Measurements from ENCODE around the gene MCM3AP.
"Not testable (repeated sequence)": the region's sequence is repeated elsewhere in the genome, so short reads cannot be mapped to it uniquely, and the experiment has no call there.

MCM3AP gene

GRCh38 chr21:46205166-46205565, 80.2 kb downstream of the MCM3AP start:
- DNase-seq (ENCODE audit: low read depth in 2 of 2): no peak

- no peak for DNase-seq (ENCODE audit: low read depth in 2 of 2)
These were observed 82.2 kb downstream of the MCM3AP start for GRCh38 chr21:46203203-46203600.

- no peak for DNase-seq (ENCODE audit: low read depth in 2 of 2)
These were observed 82.7 kb downstream of the MCM3AP start for GRCh38 chr21:46202592-46203202.

- not testable (repeated sequence) for DNase-seq (ENCODE audit: low read depth in 2 of 2)
These were observed 84.3 kb downstream of the MCM3AP start for GRCh38 chr21:46200877-46201803.

GRCh38 chr21:46199436-46200373, 85.7 kb downstream of the MCM3AP start:
- no peak for DNase-seq (ENCODE audit: low read depth in 2 of 2)

GRCh38 chr21:46196733-46197132, 88.7 kb downstream of the MCM3AP start:
- no peak for DNase-seq (ENCODE audit: low read depth in 2 of 2)

- no peak for DNase-seq (ENCODE audit: low read depth in 2 of 2)
These were observed 89.7 kb downstream of the MCM3AP start for GRCh38 chr21:46195595-46196195.

- DNase-seq (ENCODE audit: low read depth in 2 of 2): no peak
These were observed 90.8 kb downstream of the MCM3AP start for GRCh38 chr21:46194374-46195334.

- no peak for DNase-seq (ENCODE audit: low read depth in 2 of 2)
These were observed 91.5 kb downstream of the MCM3AP start for GRCh38 chr21:46193829-46194373.

- DNase-seq (ENCODE audit: low read depth in 2 of 2): no peak
These were observed 93.5 kb downstream of the MCM3AP start for GRCh38 chr21:46191686-46192575.

- DNase-seq (ENCODE audit: low read depth in 2 of 2): no peak
These were observed 94.1 kb downstream of the MCM3AP start for GRCh38 chr21:46191257-46191685.

- DNase-seq (ENCODE audit: low read depth in 2 of 2): no peak
These were observed 94.8 kb downstream of the MCM3AP start for GRCh38 chr21:46190491-46191131.

- DNase-seq (ENCODE audit: low read depth in 2 of 2): no peak
These were observed 95.4 kb downstream of the MCM3AP start for GRCh38 chr21:46189959-46190490.

GRCh38 chr21:46189213-46189958, 96.0 kb downstream of the MCM3AP start:
- no peak for DNase-seq (ENCODE audit: low read depth in 2 of 2)

GRCh38 chr21:46188226-46189212, 96.9 kb downstream of the MCM3AP start:
- DNase-seq (ENCODE audit: low read depth in 2 of 2): no peak

GRCh38 chr21:46187814-46188213, 97.6 kb downstream of the MCM3AP start:
- no peak for DNase-seq (ENCODE audit: low read depth in 2 of 2)
